Measurements from ENCODE around the gene DPCD. TPM values are rescaled to one million over a fixed set of nuclear protein-coding genes. Genes with fewer than 3 reads are reported as not detected.

DPCD gene
- total and polyA plus RNA-seq, 12 donors, result 8.3 to 42.5 (median 26.5) TPM

DNA sequence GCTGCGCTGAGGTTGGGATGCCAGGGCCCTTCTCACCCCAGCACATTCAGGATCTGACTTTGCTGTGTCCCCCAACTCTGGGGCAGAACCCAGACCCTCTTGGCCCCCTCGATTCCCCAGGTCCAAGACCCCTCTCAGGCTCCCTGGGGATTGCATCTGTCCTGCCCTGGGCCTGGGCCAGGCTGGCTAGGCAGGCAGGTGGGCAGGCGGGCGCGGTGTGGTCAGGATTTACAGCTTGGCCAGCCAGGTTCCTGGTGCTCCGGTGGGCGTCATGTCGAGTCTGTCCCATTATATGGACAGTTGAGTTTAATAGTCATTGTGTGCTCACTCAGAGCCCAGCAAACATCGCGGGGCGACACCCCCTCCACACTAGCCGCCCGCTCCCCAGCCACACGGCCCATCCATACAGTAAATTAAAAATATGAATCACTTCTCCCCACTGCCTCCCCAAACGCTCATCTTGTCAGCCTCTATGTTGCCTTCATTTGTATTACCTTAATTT, 23.6 kb upstream of the DPCD start:
- H3K27ac ChIP-seq, result no peak overlapping the region
- peaks cover 5 to 15% of the 10 kb centered on the region in 2 donors for H3K4me1 ChIP-seq (replicated peaks in 1 of 2)
- TF ChIP-seq POLR2A (IDR thresholded peaks at IDR 0.05), result no peak
- TF ChIP-seq, protein P1, sequence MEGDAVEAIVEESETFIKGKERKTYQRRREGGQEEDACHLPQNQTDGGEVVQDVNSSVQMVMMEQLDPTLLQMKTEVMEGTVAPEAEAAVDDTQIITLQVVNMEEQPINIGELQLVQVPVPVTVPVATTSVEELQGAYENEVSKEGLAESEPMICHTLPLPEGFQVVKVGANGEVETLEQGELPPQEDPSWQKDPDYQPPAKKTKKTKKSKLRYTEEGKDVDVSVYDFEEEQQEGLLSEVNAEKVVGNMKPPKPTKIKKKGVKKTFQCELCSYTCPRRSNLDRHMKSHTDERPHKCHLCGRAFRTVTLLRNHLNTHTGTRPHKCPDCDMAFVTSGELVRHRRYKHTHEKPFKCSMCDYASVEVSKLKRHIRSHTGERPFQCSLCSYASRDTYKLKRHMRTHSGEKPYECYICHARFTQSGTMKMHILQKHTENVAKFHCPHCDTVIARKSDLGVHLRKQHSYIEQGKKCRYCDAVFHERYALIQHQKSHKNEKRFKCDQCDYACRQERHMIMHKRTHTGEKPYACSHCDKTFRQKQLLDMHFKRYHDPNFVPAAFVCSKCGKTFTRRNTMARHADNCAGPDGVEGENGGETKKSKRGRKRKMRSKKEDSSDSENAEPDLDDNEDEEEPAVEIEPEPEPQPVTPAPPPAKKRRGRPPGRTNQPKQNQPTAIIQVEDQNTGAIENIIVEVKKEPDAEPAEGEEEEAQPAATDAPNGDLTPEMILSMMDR (IDR thresholded peaks at IDR 0.05), result no peak
- H3K27me3 ChIP-seq, result peaks cover 9% of the 10 kb centered on the region
- no peaks in the 10 kb centered on the region for H3K9me3 ChIP-seq (replicated peaks in 1 of 3)
- no peaks in the 10 kb centered on the region for H3K36me3 ChIP-seq (replicated peaks in 1 of 2)
- H3K4me3 ChIP-seq, result no peak overlapping the region
- intact Hi-C loops (cut with DNase I), result loop anchor here (10.0 kb wide), 3 partner anchors 120 to 400 kb away; no protein-coding TSS in a partner anchor
- peak in 3 of 7 donors; percentile 11 to 48 (median 15) for DNase-seq
- 69 to 83% (median 79%) methylated on average over 9 to 15 of the region's 15 CpGs for WGBS, 4 donors

DNA sequence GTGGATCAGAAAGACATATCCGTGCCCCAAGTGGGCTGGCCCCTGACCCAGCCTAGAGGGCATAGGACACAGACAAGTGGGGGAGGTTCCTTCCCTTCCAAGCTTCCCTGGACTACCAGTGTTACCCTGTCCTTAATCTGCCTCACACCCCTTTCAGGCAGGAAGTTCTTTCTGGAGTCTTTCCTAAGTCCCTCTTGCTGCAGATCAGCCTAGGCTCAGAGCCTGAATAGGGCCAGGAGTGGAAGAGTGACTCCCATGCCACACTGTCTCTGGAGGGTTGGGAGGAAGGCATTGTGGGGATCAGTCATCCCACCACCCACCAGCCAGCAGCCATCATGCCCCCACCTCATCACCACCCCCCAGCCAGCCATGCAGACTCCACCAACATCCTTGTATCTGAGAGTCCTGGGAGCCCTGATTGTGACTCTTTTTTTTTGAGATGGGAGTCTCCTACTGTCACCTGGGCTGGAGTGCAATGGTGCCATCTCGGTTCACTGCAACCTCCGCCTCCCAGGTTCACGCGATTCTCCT, 22.7 kb upstream of the DPCD start:
- H3K9me3 ChIP-seq (replicated peaks in 1 of 3), result no peaks in the 10 kb centered on the region
- DNase-seq, result peak in 3 of 7 donors; percentile 4 to 38 (median 9)
- H3K36me3 ChIP-seq (replicated peaks in 1 of 2), result no peaks in the 10 kb centered on the region
- H3K4me3 ChIP-seq, result no peak overlapping the region
- intact Hi-C loops (cut with DNase I), result loop anchor here (5.0 to 10.0 kb wide), 4 partner anchors 121 to 401 kb away; no protein-coding TSS in a partner anchor
- TF ChIP-seq, protein P1 (IDR thresholded peaks at IDR 0.05), result no peak
- TF ChIP-seq POLR2A (IDR thresholded peaks at IDR 0.05), result no peak
- no peak overlapping the region for H3K27ac ChIP-seq
- peaks cover 9% of the 10 kb centered on the region for H3K27me3 ChIP-seq
- WGBS, 4 donors, result 77 to 87% (median 80%) methylated on average over 5 of the region's 5 CpGs
- H3K4me1 ChIP-seq (replicated peaks in 1 of 2), result peaks cover 12 to 18% of the 10 kb centered on the region in 2 donors

DNA sequence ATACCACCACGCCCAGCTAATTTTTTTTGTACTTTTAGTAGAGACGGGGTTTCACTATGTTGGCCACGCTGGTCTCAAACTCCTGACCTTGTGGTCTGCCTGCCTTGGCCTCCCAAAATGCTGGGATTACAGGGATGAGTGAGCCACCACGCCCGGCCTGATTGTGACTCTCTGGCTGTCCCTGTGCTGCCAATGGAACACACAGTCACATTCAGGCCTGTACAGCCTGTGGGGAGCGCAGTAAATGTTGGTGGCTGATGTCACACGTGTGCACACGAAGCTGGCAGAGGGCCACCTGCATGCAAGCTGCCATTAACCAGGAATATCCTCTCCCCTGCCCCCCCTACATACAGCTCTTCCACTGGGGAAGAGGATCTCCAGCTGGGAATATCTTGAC, 22.2 kb upstream of the DPCD start:
- intact Hi-C loops (cut with DNase I), result loop anchor here (5.0 to 10.0 kb wide), 4 partner anchors 121 to 401 kb away; no protein-coding TSS in a partner anchor
- no peak for TF ChIP-seq POLR2A (IDR thresholded peaks at IDR 0.05)
- TF ChIP-seq, protein P1 (IDR thresholded peaks at IDR 0.05), result no peak
- Histone ChIP-seq H3K4me1 (replicated peaks in 1 of 2) (peaks cover 17 to 23% of the 10 kb centered on the region in 2 donors), H3K27me3 (peaks cover 9% of the 10 kb centered on the region), H3K9me3 (replicated peaks in 1 of 3) (no peaks in the 10 kb centered on the region), H3K36me3 (replicated peaks in 1 of 2) (no peaks in the 10 kb centered on the region), H3K27ac (no peak overlapping the region), H3K4me3 (no peak overlapping the region)
- peak in 1 of 7 donors; percentile 53 for DNase-seq
- WGBS, 4 donors, result 38 to 49% (median 45%) methylated on average over 8 of the region's 8 CpGs

DNA sequence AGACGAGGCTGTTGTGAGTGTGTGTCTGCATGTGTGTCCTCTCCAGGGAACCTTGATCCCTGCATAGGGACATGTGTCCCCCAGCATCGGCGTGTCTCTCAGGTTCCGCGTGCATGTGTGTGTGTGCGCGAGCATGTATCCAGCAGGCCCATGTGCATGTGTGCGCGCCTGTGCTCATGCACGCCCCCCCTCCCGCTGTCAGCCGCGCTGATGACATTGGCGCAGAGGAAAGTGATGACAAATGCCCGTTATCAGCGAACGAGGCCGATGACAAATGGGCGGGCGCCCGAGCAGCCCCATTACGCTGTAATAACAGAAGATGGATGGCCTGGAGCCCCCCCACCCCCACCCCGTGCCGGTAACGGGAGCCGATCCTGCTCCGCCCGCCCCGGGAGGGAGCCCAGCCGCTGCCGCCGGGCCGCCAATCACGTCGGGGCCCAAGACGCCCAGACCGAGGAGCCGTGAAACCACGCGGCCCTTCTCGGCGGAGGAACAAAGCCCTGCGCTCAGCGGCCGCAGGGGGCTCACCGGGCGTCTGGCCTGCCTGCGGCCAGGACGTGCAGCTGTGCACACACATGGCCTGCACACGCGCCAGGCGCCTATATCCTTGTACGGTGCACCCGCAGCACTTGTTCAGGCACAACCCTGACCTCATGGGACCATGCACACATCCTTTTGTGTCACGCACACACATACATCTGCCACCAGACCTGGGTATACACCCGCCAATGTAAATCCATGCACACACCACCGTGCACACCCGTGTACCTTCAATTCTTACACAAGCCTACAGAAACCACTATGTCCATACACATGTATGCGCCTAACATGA, 21.6 kb upstream of the DPCD start:
- intact Hi-C loops (cut with DNase I), result loop anchor here (5.0 to 10.0 kb wide), 4 partner anchors 122 to 402 kb away; no protein-coding TSS in a partner anchor
- peak in 5 of 7 donors; percentile 41 to 74 (median 64) for DNase-seq
- TF ChIP-seq, protein P1 (IDR thresholded peaks at IDR 0.05), result no peak
- no peak for TF ChIP-seq POLR2A (IDR thresholded peaks at IDR 0.05)
- Histone ChIP-seq H3K9me3 (replicated peaks in 1 of 3) (no peaks in the 10 kb centered on the region), H3K4me1 (replicated peaks in 1 of 2) (peaks cover 17 to 23% of the 10 kb centered on the region in 2 donors), H3K4me3 (peak overlapping the region in 1 of 4 donors; percentile 45), H3K36me3 (replicated peaks in 1 of 2) (no peaks in the 10 kb centered on the region), H3K27me3 (peaks cover 9% of the 10 kb centered on the region), H3K27ac (no peak overlapping the region)
- WGBS, 4 donors, result 8 to 22% (median 13%) methylated on average over 18 to 59 of the region's 59 CpGs
